HG02798 (cell line): ENCODE data around the gene TTC39A.
"Not testable (repeated sequence)": the region's sequence is repeated elsewhere in the genome, so short reads cannot be mapped to it uniquely, and the experiment has no call there.

Source experiments
- ATAC-seq: cut with Tn5 transposase; IDR thresholded peaks from one replicate; pipeline ENCODE4 v1.9.1; 2021; ENCODE audit warnings: mild to moderate bottlenecking; ENCODE audit not compliant: unreplicated experiment, poor library complexity

The TTC39A gene

GRCh38 chr1:51340380-51340779 lies 10.0 kb upstream of the TTC39A start:
- ATAC-seq: no peak

- ATAC-seq: no peak
Measured at GRCh38 chr1:51336711-51337110, 6.3 kb upstream of the TTC39A start.

GRCh38 chr1:51336004-51336403 lies 5.6 kb upstream of the TTC39A start:
- ATAC-seq: no peak

- ATAC-seq: no peak
Measured at GRCh38 chr1:51331206-51332100, 1.1 kb upstream of the TTC39A start.

- ATAC-seq: no peak
Measured at GRCh38 chr1:51329443-51330325, 678 bp downstream of the TTC39A start.

- no peak for ATAC-seq
Measured at GRCh38 chr1:51328926-51329325, 1.4 kb downstream of the TTC39A start.

- no peak for ATAC-seq
Measured at GRCh38 chr1:51328279-51328678, 2.1 kb downstream of the TTC39A start.

GRCh38 chr1:51327386-51327785 lies 3.0 kb downstream of the TTC39A start:
- ATAC-seq: no peak

- no peak for ATAC-seq
Measured at GRCh38 chr1:51326839-51327238, 3.5 kb downstream of the TTC39A start.

GRCh38 chr1:51325878-51326755 lies 4.2 kb downstream of the TTC39A start:
- no peak for ATAC-seq

GRCh38 chr1:51325391-51325790 lies 5.0 kb downstream of the TTC39A start:
- no peak for ATAC-seq

- ATAC-seq: not testable (repeated sequence)
Measured at GRCh38 chr1:51325011-51325385, 5.4 kb downstream of the TTC39A start.

GRCh38 chr1:51324251-51325010 lies 5.9 kb downstream of the TTC39A start:
- no peak for ATAC-seq

- no peak for ATAC-seq
Measured at GRCh38 chr1:51323778-51324177, 6.6 kb downstream of the TTC39A start.

- no peak for ATAC-seq
Measured at GRCh38 chr1:51322417-51323101, 7.8 kb downstream of the TTC39A start.

- ATAC-seq: no peak
Measured at GRCh38 chr1:51321924-51322280, 8.5 kb downstream of the TTC39A start.

- ATAC-seq: no peak
Measured at GRCh38 chr1:51320967-51321923, 9.1 kb downstream of the TTC39A start.

GRCh38 chr1:51317798-51318197 lies 12.6 kb downstream of the TTC39A start:
- no peak for ATAC-seq
